ENCODE measurements around the gene DNAH14.
"Not testable (repeated sequence)": the region's sequence is repeated elsewhere in the genome, so short reads cannot be mapped to it uniquely, and the experiment has no call there.

Gene DNAH14

GRCh38 chr1:225258811-225259210 lies 329.3 kb downstream of the DNAH14 start:
- DNase-seq (ENCODE audit: low read depth) = no peak

- no peak for DNase-seq (ENCODE audit: low read depth)
Measured at GRCh38 chr1:225259542-225259941, 330.1 kb downstream of the DNAH14 start.

GRCh38 chr1:225260319-225260718 lies 330.8 kb downstream of the DNAH14 start:
- DNase-seq (ENCODE audit: low read depth) = no peak

- no peak for DNase-seq (ENCODE audit: low read depth)
Measured at GRCh38 chr1:225277445-225277844, 348.0 kb downstream of the DNAH14 start.

- no peak for DNase-seq (ENCODE audit: low read depth)
Measured at GRCh38 chr1:225280563-225280962, 351.1 kb downstream of the DNAH14 start.

- no peak for DNase-seq (ENCODE audit: low read depth)
Measured at GRCh38 chr1:225290244-225290643, 360.8 kb downstream of the DNAH14 start.

GRCh38 chr1:225299624-225300023 lies 370.1 kb downstream of the DNAH14 start:
- DNase-seq (ENCODE audit: low read depth) = no peak

GRCh38 chr1:225300381-225300780 lies 370.9 kb downstream of the DNAH14 start:
- no peak for DNase-seq (ENCODE audit: low read depth)

- DNase-seq (ENCODE audit: low read depth) = no peak
Measured at GRCh38 chr1:225304996-225305395, 375.5 kb downstream of the DNAH14 start.

GRCh38 chr1:225310544-225310943 lies 381.1 kb downstream of the DNAH14 start:
- not testable (repeated sequence) for DNase-seq (ENCODE audit: low read depth)

- DNase-seq (ENCODE audit: low read depth) = no peak
Measured at GRCh38 chr1:225318706-225319575, 389.5 kb downstream of the DNAH14 start.

GRCh38 chr1:225319871-225320270 lies 390.4 kb downstream of the DNAH14 start:
- no peak for DNase-seq (ENCODE audit: low read depth)

- DNase-seq (ENCODE audit: low read depth) = no peak
Measured at GRCh38 chr1:225321784-225322183, 392.3 kb downstream of the DNAH14 start.

GRCh38 chr1:225329041-225329440 lies 399.6 kb downstream of the DNAH14 start:
- DNase-seq (ENCODE audit: low read depth) = no peak

- DNase-seq (ENCODE audit: low read depth) = not testable (repeated sequence)
Measured at GRCh38 chr1:225329996-225330395, 400.5 kb downstream of the DNAH14 start.

GRCh38 chr1:225332686-225333085 lies 403.2 kb downstream of the DNAH14 start:
- DNase-seq (ENCODE audit: low read depth) = no peak

- not testable (repeated sequence) for DNase-seq (ENCODE audit: low read depth)
Measured at GRCh38 chr1:225335098-225335778, 405.8 kb downstream of the DNAH14 start.

GRCh38 chr1:225338545-225338944 lies 409.1 kb downstream of the DNAH14 start:
- no peak for DNase-seq (ENCODE audit: low read depth)

GRCh38 chr1:225341642-225342041 lies 412.2 kb downstream of the DNAH14 start:
- no peak for DNase-seq (ENCODE audit: low read depth)

GRCh38 chr1:225342695-225343094 lies 413.2 kb downstream of the DNAH14 start:
- no peak for DNase-seq (ENCODE audit: low read depth)

- no peak for DNase-seq (ENCODE audit: low read depth)
Measured at GRCh38 chr1:225343618-225344017, 414.1 kb downstream of the DNAH14 start.

GRCh38 chr1:225347123-225347683 lies 417.7 kb downstream of the DNAH14 start:
- no peak for DNase-seq (ENCODE audit: low read depth)

- no peak for DNase-seq (ENCODE audit: low read depth)
Measured at GRCh38 chr1:225348400-225348799, 418.9 kb downstream of the DNAH14 start.

All from stimulated activated CD8-positive, alpha-beta memory T cell treated with anti-CD3 and anti-CD28 coated beads, Interleukin-4, amount 100 ng/mL, for 24 hours (primary cell).